ENCODE data around the gene METTL9. TPM values are rescaled to one million over a fixed set of nuclear protein-coding genes. Genes with fewer than 3 reads are reported as not detected.

Gene METTL9
- total RNA-seq, 1 donor from 2014 or later, result 47.8 TPM

- peaks cover 38% of the 10 kb centered on the region for H3K4me1 ChIP-seq
- no peak for TF ChIP-seq CTCF (IDR thresholded peaks at IDR 0.05; ENCODE audit: borderline replicate concordance)
- no peak overlapping the region for H3K4me3 ChIP-seq
- DNase-seq, result no peak
- H3K27ac ChIP-seq (replicated peaks), result no peak overlapping the region
- no peaks in the 10 kb centered on the region for H3K9me3 ChIP-seq (replicated peaks)
- H3K27me3 ChIP-seq (ENCODE audit: low read depth), result no peaks in the 10 kb centered on the region
- intact Hi-C loops (cut with micrococcal nuclease), result no loop called here
- no peaks in the 10 kb centered on the region for H3K36me3 ChIP-seq
These were observed 42.5 kb downstream of the METTL9 start for GRCh38 chr16:21641916-21642315.

- DNase-seq, result no peak
- H3K36me3 ChIP-seq, result no peaks in the 10 kb centered on the region
- H3K4me1 ChIP-seq, result peaks cover 38% of the 10 kb centered on the region
- intact Hi-C loops (cut with micrococcal nuclease), result no loop called here
- no peaks in the 10 kb centered on the region for H3K9me3 ChIP-seq (replicated peaks)
- H3K4me3 ChIP-seq, result no peak overlapping the region
- no peak for TF ChIP-seq CTCF (IDR thresholded peaks at IDR 0.05; ENCODE audit: borderline replicate concordance)
- no peaks in the 10 kb centered on the region for H3K27me3 ChIP-seq (ENCODE audit: low read depth)
- H3K27ac ChIP-seq (replicated peaks), result no peak overlapping the region
These were observed 43.5 kb downstream of the METTL9 start for GRCh38 chr16:21642861-21643260.

- DNase-seq, result no peak
- H3K9me3 ChIP-seq (replicated peaks), result no peaks in the 10 kb centered on the region
- intact Hi-C loops (cut with micrococcal nuclease), result no loop called here
- H3K27ac ChIP-seq (replicated peaks), result no peak overlapping the region
- peaks cover 38% of the 10 kb centered on the region for H3K4me1 ChIP-seq
- H3K36me3 ChIP-seq, result no peaks in the 10 kb centered on the region
- no peak for TF ChIP-seq CTCF (IDR thresholded peaks at IDR 0.05; ENCODE audit: borderline replicate concordance)
- H3K4me3 ChIP-seq, result no peak overlapping the region
- no peaks in the 10 kb centered on the region for H3K27me3 ChIP-seq (ENCODE audit: low read depth)
These were observed 44.4 kb downstream of the METTL9 start for GRCh38 chr16:21643785-21644184.

- Histone ChIP-seq H3K27ac (replicated peaks) (peak overlapping the region; percentile 68), H3K36me3 (no peaks in the 10 kb centered on the region), H3K9me3 (replicated peaks) (no peaks in the 10 kb centered on the region), H3K4me1 (peaks cover 38% of the 10 kb centered on the region), H3K27me3 (ENCODE audit: low read depth) (no peaks in the 10 kb centered on the region), H3K4me3 (peak overlapping the region; percentile 55)
- intact Hi-C loops (cut with micrococcal nuclease), result no loop called here
- no peak for TF ChIP-seq CTCF (IDR thresholded peaks at IDR 0.05; ENCODE audit: borderline replicate concordance)
- no peak for DNase-seq
These were observed 45.3 kb downstream of the METTL9 start for GRCh38 chr16:21644674-21645073.

- DNase-seq, result no peak
- Histone ChIP-seq H3K9me3 (replicated peaks) (no peaks in the 10 kb centered on the region), H3K36me3 (no peaks in the 10 kb centered on the region), H3K27me3 (ENCODE audit: low read depth) (no peaks in the 10 kb centered on the region), H3K27ac (replicated peaks) (peak overlapping the region; percentile 68), H3K4me3 (peak overlapping the region; percentile 55), H3K4me1 (peaks cover 43% of the 10 kb centered on the region)
- intact Hi-C loops (cut with micrococcal nuclease), result no loop called here
- no peak for TF ChIP-seq CTCF (IDR thresholded peaks at IDR 0.05; ENCODE audit: borderline replicate concordance)
These were observed 45.9 kb downstream of the METTL9 start for GRCh38 chr16:21645261-21645721.
